SW480 (cell line): ENCODE data around the gene SNX7.
A peak's percentile ranks its signal among the peaks of the same experiment; 100 is the strongest.

Source experiments
- DNase-seq: peaks from one replicate; pipeline ENCODE4 v3.0.0-alpha.2; 2016; ENCODE audit warnings: low spot score

SNX7 gene

DNA sequence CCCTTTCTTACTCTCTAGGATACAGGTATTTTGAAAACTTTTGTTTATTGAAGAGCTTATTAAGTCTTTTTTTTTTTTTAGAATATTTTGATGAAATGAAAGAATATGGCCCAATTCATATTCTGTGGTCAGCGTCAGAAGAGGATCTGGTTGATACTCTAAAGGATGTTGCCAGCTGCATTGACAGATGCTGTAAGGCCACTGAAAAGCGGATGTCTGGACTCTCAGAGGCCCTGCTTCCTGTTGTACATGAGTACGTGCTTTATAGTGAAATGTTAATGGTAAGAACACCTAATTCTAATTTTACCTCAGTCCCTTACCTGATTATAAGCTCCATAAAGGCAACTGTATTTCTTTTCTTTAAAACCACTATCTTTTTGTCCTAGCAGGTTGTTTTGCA lies 37.1 kb downstream of the SNX7 start:
- DNase-seq = no peak

DNA sequence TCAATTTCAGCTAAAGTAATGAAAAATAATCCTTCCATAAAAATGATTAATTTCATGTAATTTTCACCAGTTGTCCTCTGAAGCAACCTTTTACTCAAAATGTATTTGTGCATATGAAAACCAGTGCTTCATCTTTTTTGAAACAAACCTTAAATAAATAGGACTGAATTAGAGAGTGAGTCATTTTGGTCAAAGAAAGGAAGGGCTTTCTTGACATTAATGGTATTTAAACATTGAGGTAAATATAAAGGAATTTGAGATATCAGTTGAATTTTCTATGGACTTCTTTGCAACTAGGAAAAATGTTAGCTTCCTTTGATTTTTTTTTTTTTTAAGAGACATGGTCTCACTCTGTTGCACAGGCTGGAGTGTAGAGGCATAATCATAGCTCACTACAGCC lies 38.7 kb downstream of the SNX7 start:
- no peak for DNase-seq

DNA sequence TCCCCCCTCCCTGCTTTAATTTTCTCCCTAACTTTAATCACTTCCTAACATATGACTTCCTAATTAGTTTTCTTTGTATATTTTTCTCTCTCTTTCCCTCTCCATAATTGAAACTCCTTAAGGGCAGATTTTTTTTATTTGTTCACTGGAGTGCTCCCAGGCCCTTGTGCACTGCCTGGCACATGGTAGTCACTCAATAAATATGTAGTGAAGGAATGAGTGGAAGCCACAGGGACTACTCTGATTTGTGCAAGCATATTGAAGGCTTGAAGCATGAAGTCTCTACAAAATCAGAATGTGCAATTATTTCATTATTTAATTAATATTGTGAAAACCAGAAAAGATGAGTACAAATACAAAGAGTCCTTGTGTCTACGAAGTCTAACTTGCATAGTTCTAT lies 41.5 kb downstream of the SNX7 start:
- DNase-seq = no peak

DNA sequence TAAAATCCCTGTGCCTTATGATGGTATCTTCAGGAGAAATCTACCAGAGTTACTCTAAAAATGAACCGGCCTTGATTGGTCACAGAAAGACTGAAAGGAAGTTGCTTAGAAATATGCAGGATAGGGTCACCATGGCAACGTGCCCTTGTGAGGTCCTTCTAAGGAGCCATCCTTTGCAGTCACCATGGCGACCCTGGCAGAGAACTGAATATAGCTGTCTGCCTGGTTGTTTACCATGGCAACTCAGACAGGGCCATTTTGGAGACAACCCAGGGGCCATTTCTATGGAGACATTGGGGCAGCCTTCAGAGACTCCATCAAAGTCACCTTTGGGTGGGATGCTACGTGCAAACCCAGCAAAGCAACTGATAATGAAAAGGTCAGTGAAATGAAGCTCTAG lies 43.0 kb downstream of the SNX7 start:
- DNase-seq = no peak

DNA sequence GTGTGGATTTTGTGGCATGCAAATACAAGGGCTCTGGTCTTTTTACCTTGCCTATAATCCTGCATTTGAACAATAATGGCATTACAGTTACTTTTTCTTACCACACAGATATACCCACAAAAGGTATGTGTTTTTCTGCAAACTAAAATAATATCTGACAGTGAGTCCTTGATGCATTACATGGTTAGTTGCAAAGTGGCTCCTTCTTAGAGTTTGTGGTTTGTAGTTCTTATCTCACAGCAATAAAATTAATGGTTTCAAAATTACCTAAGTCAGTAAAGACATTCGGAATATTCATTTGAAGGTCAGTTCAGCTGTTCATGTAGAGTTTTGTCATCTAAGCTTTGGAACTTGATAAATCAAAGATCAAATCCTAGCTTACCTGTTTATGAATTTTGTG lies 43.5 kb downstream of the SNX7 start:
- no peak for DNase-seq

DNA sequence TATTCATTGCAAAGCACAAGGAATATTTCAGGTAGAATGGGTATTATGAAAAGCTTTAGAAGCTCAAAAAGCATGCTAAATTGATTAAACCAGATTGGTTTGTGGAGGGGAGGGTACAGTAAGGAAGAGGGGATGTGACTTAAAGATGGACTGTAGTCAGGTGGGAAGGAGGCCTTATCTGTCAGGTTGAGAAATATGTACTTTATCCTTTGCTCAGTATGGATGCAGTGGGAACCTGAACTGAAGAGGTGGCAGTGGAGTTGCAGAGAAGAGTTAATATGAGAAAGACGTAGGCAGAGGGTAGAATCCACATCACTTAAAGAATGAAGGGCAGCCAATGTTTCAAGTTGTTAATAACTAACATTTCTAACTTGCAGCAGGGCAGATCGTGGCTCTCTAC lies 44.1 kb downstream of the SNX7 start:
- DNase-seq = no peak

DNA sequence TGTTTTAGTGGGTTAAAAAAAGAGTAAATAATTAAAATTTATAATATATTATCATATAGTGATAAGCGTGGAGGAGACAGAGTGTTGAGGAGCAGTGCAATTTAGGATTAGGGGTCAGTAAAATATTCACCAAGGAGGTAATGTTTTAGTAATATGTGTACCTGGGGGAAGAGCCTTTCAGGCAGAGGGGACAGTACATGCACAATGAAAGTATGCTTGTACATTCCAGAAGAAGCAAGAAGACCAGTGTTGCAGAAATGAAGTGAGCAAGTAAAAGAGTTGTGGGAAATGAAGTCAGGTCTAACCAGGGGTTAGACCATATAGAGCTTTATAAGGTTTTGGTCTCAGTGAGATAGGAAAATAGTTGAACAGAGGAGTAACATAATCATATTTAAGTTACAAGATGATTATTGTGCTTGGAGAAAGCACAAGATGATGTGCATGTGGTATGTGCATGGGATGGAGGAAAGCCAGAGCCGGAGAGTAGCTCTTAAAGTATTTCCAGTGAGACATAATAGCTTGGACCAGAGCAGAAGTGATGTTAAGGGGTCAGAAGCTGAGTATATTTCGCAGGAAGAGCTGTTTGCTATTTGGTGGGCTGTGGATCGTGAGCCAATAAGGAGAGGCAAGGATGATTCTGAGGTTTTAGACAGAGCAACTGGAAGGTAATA lies 44.8 kb downstream of the SNX7 start:
- no peak for DNase-seq

DNA sequence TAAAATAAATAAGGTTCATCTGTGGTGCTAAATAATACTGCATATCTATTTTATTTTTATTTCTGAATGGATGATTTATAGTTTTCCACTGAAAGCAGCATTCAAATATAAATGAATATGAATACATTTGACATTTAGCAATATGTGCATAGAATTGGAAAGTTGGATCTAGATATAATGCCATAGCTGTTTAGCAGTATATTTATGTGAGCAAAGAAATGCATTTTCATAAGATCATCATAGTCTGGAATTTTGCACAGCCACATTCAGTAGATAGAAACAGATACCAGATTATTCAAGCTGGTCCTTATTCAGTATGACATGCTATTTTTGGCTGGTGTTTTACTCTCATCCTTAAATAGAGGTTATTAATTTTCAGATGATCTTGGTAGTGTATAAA lies 46.0 kb downstream of the SNX7 start:
- no peak for DNase-seq

DNA sequence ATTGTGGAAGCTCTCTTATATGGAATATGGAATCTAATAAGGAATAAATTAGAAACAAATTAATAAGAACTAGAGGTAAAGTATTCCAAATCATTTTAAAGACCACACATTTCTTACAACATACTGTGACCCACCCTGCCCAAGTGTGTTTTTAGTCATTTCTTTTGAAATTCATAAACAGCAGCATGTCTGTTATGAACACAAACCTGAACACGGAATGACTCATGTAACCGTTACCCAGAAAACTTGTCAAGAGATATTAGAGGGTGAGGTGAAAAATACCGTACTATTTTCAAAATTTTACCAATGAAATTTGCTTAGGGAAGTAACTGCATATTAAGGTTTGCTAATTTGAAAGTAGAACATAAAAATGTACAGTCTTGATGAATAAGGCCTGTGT lies 48.4 kb downstream of the SNX7 start:
- DNase-seq = no peak

DNA sequence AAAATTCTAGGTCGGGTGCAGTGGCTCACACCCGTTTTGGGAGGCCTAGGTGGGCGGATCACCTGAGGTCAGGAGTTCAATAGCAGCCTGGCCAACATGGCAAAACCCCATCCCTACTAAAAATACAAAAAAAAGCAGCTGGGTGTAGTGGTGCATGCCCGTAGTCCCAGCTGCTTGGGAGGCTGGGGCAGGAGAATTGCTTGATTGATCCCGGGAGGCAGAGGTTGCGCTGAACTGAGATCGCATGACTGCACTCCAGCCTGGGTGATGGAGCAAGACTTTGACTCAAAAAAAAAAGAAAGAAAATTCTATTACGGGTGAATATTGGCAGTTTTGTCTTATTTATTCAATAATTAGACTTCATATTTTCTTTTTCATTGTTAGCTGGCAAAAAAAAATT lies 62.1 kb downstream of the SNX7 start:
- DNase-seq = no peak

DNA sequence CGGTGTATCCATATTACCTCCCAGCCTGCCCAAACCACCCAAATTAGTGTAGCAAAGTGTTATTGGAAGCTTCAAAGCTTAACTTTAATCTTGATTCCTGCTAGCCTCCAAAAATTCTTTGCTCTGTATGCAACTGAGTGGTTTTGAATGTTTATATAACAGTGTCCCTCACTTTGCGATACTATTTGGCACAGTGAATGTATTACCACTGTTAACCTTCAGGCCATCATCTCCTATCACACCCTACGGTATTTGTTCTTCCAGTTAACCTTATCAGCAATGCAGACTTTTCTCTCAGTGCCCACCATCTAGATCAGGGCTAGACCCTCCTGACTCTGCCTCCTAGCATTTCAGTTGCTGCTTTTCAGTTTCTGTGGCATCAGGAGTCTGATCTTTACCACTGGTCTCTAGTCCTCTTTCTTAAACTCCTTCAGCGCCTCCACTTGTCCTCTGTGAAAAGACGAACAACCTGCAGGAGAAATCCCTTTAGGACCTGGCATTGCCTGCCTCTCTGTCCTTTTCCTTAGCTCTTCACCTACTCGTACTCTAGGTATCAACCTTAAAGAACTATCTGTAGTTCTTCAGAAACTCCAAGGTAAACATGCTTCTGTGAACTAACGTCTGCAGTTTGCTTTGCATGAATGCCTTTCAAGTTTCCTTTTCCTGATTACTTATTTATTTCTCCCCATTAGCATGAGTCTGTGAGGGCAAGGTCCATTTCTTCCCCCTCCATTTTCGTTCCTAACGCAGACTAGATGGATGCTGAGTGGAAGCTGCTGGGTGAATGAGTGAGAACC lies 71.7 kb downstream of the SNX7 start:
- DNase-seq = no peak

DNA sequence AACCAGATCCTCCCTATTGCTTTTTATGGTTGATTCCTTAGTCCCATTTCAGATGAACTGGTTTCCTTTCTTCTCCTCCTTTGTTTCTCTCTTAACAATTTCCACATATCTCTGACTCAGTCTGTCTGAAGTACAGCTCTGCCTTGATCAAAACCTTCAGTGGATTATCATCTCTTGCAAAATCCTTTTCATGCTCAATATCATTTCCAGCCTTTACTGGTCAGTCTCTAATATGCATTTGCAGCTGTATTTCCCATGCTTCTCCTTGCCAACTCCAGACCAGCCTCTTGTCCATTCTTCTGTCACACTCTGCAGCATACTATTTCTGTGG lies 72.2 kb downstream of the SNX7 start:
- no peak for DNase-seq

DNA sequence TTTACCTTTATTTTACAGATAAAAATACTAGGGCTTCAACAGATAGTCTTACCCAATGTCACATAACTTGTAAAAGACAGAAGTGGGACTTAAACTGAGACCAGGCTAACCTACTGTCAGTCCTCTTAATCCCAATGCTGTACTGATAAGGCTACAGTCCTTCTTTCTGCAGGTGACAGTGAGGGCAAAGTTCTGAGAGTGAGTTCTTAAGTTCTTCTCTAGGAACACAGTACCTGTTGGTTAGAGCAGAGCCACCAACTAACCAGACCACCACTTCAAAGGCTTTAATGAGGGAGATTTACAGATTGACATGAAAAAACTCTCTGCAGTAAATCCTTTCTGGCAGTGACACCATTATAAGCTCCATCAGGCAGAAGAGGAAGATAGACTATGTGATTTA lies 74.2 kb downstream of the SNX7 start:
- no peak for DNase-seq

DNA sequence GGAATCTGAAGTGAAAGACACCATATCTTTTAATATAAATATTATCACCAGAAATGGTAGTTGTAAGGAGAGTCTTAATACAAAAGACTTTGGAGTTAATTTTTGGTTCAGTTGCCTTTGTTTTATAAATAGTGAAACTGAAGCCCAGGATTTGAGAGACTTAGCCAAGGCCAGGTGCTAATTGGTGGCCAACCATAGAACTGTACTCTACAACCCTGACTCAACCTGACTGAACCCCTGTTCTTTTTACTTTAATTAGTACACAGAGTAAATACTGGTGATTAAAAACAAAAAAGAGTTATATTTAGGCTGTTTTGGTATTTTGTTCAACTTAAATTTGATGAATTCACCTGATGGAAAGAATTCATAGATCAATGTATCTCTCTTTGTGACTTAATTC lies 76.3 kb downstream of the SNX7 start:
- DNase-seq = no peak

DNA sequence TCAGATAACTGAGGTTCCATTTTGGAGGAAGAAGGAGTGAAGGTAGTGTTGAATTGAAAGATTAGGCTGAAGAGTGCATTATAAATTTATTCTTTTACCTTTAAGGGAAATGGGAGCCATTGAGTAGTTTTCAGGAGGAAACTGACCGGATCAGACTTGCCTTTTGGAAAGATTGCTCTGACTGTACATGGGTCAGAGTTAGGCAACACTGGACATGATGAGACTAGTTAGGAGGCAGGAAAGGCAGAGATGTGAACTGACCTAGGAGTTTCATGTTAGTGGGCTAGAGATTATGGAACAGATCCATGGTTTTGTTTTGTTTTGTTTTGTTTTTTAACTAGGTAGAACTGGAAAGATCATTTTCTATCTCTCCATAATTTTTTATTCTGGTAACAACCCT lies 78.2 kb downstream of the SNX7 start:
- DNase-seq = no peak

DNA sequence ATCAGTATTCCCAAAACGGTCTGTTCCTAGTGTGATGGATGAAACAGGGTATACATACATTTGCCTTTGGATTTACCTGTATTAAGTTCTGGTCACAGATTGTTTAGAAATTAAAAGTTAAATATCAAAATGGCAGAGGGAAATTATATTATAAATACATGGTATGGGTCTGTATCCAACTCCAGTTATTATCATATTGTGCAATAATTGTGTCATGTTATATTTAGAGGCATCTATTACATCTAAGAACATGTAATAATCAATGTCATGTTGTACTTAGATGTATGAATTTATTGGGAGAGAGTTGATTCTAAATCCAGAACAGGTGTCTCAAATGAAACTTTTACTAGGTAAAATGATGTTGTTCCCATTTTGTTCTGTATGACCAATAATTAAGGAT lies 79.6 kb downstream of the SNX7 start:
- no peak for DNase-seq

DNA sequence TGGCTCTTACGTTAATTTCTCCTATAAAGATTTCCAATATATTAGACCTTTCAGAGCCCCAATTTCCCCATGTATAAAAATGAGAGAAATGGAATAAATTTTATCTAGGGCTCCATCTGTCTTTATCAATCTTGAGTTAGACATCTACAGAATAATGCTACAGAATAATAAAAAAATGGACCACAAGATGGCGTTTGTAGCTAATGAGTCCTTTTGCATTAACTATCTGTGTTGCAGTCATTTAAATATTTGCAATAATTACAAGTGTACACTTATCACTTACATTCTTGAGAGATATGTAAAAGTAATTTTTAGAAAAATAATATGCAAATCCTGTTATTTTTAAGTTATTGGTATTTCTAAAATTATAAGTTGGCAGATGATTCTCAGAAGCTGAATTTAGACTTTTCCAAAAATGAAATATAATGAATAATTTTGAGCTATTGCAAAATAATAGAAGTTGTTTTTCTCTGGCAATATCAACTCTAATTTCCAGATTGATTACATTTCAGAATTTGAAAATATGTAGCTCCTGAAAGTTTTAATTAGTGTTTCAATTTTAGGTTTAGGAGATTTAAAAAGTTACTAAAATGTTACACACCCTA lies 87.7 kb downstream of the SNX7 start:
- peak; percentile 34 for DNase-seq

DNA sequence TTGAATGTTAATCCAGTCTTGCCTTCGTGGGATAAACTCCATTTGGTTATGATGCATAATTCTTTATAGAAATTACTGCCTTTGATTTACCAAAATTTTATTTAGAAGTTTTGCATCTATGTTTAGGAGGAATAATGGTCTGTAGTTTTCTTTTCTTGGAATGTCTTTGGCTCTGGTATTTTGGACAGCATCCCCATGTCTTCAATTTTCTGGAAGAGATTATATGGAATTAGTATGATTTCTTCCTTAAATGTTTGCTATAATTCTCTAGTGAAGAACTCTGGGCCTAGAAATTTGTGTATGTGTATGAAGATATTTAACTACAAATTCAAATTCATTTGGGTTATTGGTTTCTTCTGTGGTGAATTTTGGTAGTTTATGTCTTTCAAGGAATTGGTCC lies 92.7 kb downstream of the SNX7 start:
- DNase-seq = no peak

DNA sequence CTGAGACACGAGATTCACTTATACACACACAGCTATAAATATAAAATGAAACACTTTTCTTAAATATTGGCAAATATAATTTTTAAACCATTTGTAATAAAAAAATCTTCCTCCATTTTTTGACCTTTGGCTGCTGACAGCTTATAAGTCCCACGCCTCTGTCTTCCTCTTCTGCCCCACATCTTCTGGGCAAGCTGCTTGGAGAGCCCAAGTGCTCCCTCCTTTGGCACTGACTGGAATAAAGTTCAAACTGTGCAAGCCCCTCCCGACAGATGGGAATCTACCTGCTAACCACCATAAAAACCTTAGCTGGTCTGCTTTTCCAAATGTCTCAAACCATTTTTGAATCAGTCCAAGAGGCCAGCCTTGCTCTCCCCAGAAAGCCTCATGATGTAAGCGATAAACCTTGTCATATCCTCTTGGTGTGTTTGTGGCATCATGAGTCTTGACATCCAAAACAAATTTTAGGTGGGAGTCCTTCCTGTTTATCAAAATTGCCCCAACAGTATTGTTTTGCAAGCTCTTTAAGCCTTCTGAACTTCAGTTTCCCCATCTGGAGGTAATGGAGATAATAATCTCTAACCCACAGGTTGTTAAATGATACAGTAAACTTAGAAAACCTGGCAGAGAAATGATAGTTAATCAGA lies 99.8 kb downstream of the SNX7 start:
- no peak for DNase-seq

DNA sequence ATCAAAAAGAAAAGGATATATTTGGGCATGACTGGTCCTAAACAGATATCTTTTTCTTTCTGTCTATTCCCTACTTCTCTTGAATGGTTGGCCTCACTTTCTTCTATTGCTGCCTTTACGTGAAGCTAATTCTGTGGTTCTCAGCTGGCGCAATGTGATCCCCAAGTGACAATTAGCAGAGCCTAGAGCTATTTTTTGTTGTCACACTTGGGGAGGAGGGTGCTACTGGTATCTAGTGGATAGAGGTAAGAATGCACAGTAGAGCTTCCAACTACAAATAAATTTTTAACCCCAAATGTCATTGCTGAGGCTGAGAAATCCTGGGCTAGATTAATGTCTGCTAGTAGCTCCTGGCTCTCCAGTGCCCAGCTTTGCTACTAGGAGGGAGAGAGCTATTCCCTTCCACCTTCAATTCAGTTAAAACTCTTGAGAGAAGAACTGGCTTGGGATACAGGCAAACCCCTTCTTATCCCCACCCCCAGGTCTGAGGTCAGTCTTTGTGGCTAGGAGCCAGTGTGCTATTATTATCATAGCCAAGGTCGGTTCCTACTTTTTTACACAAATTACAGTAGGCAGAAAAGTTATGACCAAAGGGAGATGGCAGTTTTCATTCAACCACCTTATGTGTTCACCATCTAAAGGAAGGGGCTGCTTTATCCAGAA lies 102.1 kb downstream of the SNX7 start:
- no peak for DNase-seq

DNA sequence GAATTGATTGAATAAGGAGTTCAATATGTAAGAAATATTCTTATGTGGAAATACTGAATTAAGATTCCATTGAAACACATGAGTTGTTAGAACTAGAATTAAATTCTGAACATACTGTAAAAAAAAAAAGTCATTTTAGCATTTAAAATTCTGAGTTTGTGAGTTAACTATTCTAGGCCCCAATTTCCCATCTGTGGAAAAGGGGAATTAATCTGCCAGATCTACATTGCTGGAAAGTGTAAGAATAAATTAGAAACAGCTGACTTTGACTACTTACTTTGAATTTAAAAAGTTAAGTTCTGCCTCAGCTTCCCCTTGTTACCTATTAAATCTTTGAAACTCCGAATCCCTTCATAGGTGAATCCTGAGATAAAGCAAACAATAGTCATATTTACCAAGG lies 103.0 kb downstream of the SNX7 start:
- no peak for DNase-seq

DNA sequence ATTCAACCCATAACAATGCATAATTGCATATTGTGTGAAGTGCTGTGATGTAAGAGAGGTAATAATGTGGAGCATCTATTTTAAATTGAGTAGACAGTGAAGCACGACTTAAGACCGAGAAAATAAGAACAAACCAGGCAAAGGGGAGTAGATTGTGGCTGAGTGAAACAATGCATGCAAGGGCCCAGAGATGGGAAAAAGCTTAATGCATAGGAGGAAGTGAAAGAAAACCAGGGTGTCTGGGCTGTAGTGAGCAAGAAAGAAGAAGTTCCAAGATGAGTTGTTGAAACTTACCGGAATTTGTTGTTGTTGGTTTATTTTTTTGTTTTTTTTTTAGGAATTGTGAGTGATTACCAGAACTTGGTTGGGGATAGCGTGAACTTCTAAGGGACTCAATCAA lies 104.7 kb downstream of the SNX7 start:
- no peak for DNase-seq

DNA sequence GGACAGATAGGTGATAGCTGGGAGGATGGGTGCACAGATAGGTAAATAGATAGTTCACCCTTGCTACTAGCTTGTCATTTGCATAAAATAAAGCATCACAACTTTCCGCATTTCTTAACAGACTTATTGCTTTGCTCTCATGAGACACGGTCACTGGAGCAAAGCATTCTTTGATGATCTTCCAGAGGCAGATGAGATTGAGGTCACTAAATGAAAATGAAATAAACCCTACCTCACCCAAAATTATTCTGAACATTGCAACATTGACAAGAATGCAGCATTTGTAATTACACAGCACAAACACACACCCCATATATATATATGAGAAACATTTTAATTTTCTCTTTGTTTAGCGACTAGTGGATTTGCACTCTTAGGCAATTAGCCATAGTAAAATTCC lies 107.6 kb downstream of the SNX7 start:
- DNase-seq = no peak
